WTC11 (cell line): ENCODE results near the gene MFAP3L. TPM values are rescaled to one million over a fixed set of nuclear protein-coding genes. Genes with fewer than 3 reads are reported as not detected.

Experiments
- ARID4B ChIP-seq: sonication (generic); formaldehyde crosslinking; IDR thresholded peaks from 2 replicates; pipeline ENCODE4 v1.8.0; 2023; ENCODE audit warnings: missing genetic modification reagents, mild to moderate bottlenecking, borderline replicate concordance
- ATF3 ChIP-seq: sonication (generic); formaldehyde crosslinking; conservative IDR thresholded peaks from 2 replicates; pipeline ENCODE4 v1.8.1; 2022; ENCODE audit warnings: mild to moderate bottlenecking, missing genetic modification reagents
- EMX1 ChIP-seq: fragments of 250-450 bp; sonication (Bioruptor Pico); IDR thresholded peaks from 2 replicates; pipeline ENCODE4 v1.8.0; 2021; ENCODE audit warnings: mild to moderate bottlenecking
- ERG ChIP-seq: fragments of 250-450 bp; sonication (Bioruptor Pico); IDR thresholded peaks from 2 replicates; pipeline ENCODE4 v1.8.0; 2021; ENCODE audit warnings: mild to moderate bottlenecking
- ESRRA ChIP-seq: sonication (generic); formaldehyde crosslinking; IDR thresholded peaks from 2 replicates; pipeline ENCODE4 v1.8.1; 2022; ENCODE audit warnings: mild to moderate bottlenecking, missing genetic modification reagents, borderline replicate concordance
- FOXK1 ChIP-seq: sonication (generic); formaldehyde crosslinking; IDR thresholded peaks from 2 replicates; pipeline ENCODE4 v1.8.0; 2022; ENCODE audit warnings: mild to moderate bottlenecking, moderate library complexity, missing genetic modification reagents
- FOXP1 ChIP-seq: sonication (generic); formaldehyde crosslinking; IDR thresholded peaks from 2 replicates; pipeline ENCODE4 v1.8.0; 2022; ENCODE audit warnings: missing genetic modification reagents, mild to moderate bottlenecking, moderate library complexity, borderline replicate concordance
- HMGXB4 ChIP-seq: sonication (generic); formaldehyde crosslinking; IDR thresholded peaks from 2 replicates; pipeline ENCODE4 v1.8.1; 2023; ENCODE audit warnings: mild to moderate bottlenecking, moderate library complexity, missing genetic modification reagents
- IRF1 ChIP-seq: sonication (generic); formaldehyde crosslinking; IDR thresholded peaks from 2 replicates; pipeline ENCODE4 v1.8.0; 2023; ENCODE audit warnings: missing genetic modification reagents
- JUN ChIP-seq: sonication (generic); formaldehyde crosslinking; IDR thresholded peaks from 2 replicates; pipeline ENCODE4 v1.8.0; 2023; ENCODE audit warnings: mild to moderate bottlenecking, missing genetic modification reagents
- MAX ChIP-seq: sonication (generic); formaldehyde crosslinking; IDR thresholded peaks from 2 replicates; pipeline ENCODE4 v1.8.0; 2022; ENCODE audit warnings: mild to moderate bottlenecking, missing genetic modification reagents
- MLX ChIP-seq: sonication (generic); formaldehyde crosslinking; IDR thresholded peaks from 2 replicates; pipeline ENCODE4 v1.8.1; 2023; ENCODE audit warnings: mild to moderate bottlenecking, missing genetic modification reagents, moderate library complexity
- NR3C1 ChIP-seq: sonication (generic); formaldehyde crosslinking; conservative IDR thresholded peaks from 2 replicates; pipeline ENCODE4 v1.8.1; 2023; ENCODE audit warnings: low read depth, mild to moderate bottlenecking, missing genetic modification reagents
- PREB ChIP-seq: sonication (generic); formaldehyde crosslinking; IDR thresholded peaks from 2 replicates; pipeline ENCODE4 v1.8.1; 2022; ENCODE audit warnings: mild to moderate bottlenecking, missing genetic modification reagents, moderate library complexity, borderline replicate concordance
- SMAD3 ChIP-seq: sonication (generic); formaldehyde crosslinking; IDR thresholded peaks from 2 replicates; pipeline ENCODE4 v1.8.0; 2022; ENCODE audit warnings: missing genetic modification reagents, mild to moderate bottlenecking, borderline replicate concordance
- SOX15 ChIP-seq: fragments of 250-450 bp; sonication (Bioruptor Pico); IDR thresholded peaks from 2 replicates; pipeline ENCODE4 v1.9.0; 2021; ENCODE audit warnings: mild to moderate bottlenecking
- TEAD4 ChIP-seq: sonication (generic); formaldehyde crosslinking; IDR thresholded peaks from 2 replicates; pipeline ENCODE4 v1.8.0; 2022; ENCODE audit warnings: mild to moderate bottlenecking, missing genetic modification reagents
- ZNF219 ChIP-seq: sonication (generic); formaldehyde crosslinking; IDR thresholded peaks from 2 replicates; pipeline ENCODE4 v1.8.0; 2023; ENCODE audit warnings: missing genetic modification reagents, mild to moderate bottlenecking, borderline replicate concordance
- ZNF425 ChIP-seq: fragments of 250-450 bp; sonication (Bioruptor Pico); conservative IDR thresholded peaks from 2 replicates; pipeline ENCODE4 v1.9.0; 2021; ENCODE audit warnings: mild to moderate bottlenecking
- total RNA-seq: library from RNA; stranded (reverse); gene quantifications from 3 replicates; pipeline ENCODE4 v1.2.3, GENCODE V29; 2021

The MFAP3L gene
- total RNA-seq, 1 experiment from 2014 or later: 31.3 TPM

- no peak for TF ChIP-seq PREB
- TF ChIP-seq NR3C1: 0 out of 2 replicates have a peak, but pooled peaks have one; percentile 12
- TF ChIP-seq FOXP1 (CRISPR knock-in tag): peak; percentile 60
- no peak for TF ChIP-seq ATF3 (CRISPR knock-in tag)
- TF ChIP-seq SMAD3: no peak
- TF ChIP-seq SOX15 (CRISPR knock-in tag): no peak
- no peak for TF ChIP-seq MLX
- TF ChIP-seq ESRRA: no peak
- 0 out of 2 replicates have a peak, but pooled peaks have one; percentile 52 for TF ChIP-seq MAX (CRISPR knock-in tag)
- TF ChIP-seq EMX1: no peak
- TF ChIP-seq ZNF219: no peak
- no peak for TF ChIP-seq ERG (CRISPR knock-in tag)
- no peak for TF ChIP-seq TEAD4 (CRISPR knock-in tag)
- TF ChIP-seq HMGXB4: peak; percentile 36; the same call in 1 of the 2 replicates
- no peak for TF ChIP-seq ZNF425 (CRISPR knock-in tag)
- TF ChIP-seq JUN: no peak
- peak; percentile 36; the same call in 1 of the 2 replicates for TF ChIP-seq FOXK1 (CRISPR knock-in tag)
- TF ChIP-seq IRF1: no peak
- 0 out of 2 replicates have a peak, but pooled peaks have one; percentile 8 for TF ChIP-seq ARID4B (CRISPR knock-in tag)
Observed at GRCh38 chr4:170025523-170026252, 507 bp downstream of the MFAP3L start (continued).
